HCT116 (cell line): ENCODE measurements around the gene SLAMF6. TPM values are rescaled to one million over a fixed set of nuclear protein-coding genes. Genes with fewer than 3 reads are reported as not detected.

Source experiments
- ATAC-seq: fragments of 200-7000 bp; cut with Tn5 transposase; 2 replicates; pipeline ENCODE4 v1.9.1; 2020; ENCODE audit warnings: mild to moderate bottlenecking, moderate library complexity
- BruUV-seq: library from RNA; stranded (reverse); fragments of 400-500 nt; replicated peaks from 2 replicates; lab custom pipeline; 2021; lab: Mats Ljungman, UMichigan
- CTCF ChIA-PET: fragments of 300-600 bp; sonication (Branson Sonifier 250); formaldehyde crosslinking; loops from one replicate; lab custom pipeline; 2021; ENCODE audit warnings: antibody characterized with exemption; lab: Charles Lee
- POLR2A ChIA-PET: fragments of 300-600, 350-600 bp; sonication (Branson Sonifier 250); formaldehyde crosslinking; loops from one replicate; lab custom pipeline; 2021; ENCODE audit warnings: antibody characterized with exemption; lab: Charles Lee
- RAD21 ChIA-PET, 2 experiments: fragments of 300-600 bp; sonication (Branson Sonifier 250); formaldehyde crosslinking; loops; one replicate each; lab custom pipeline; 2023; ENCODE audit warnings: low total read pairs in 2 of 2; ENCODE audit not compliant: uncharacterized antibody in 2 of 2, unreplicated experiment in 2 of 2, low non-redundant PET in 1 of 2; lab: Charles Lee
- DNase-seq: peaks from one replicate; pipeline ENCODE4 v3.0.0-alpha.2; 2010; ENCODE audit warnings: low read depth, low spot score
- H2AFZ ChIP-seq: fragments of 200-600 bp; shearing (Covaris generic), sonication (generic); 2 replicates; pipeline ENCODE4 v1.6.1; 2017; ENCODE audit warnings: low read depth, mixed run types, mixed read lengths, antibody characterized with exemption, low read length; ENCODE audit not compliant: poor library complexity, severe bottlenecking
- H3K27ac ChIP-seq: 2 replicates; pipeline ENCODE4 v1.5.1; 2012; ENCODE audit warnings: low read depth, low read length
- H3K27me3 ChIP-seq: fragments of 200-600 bp; sonication (generic); 2 replicates; pipeline ENCODE4 v1.6.1; 2016; ENCODE audit warnings: mixed run types, low read length, mixed read lengths; ENCODE audit not compliant: insufficient read depth
- H3K36me3 ChIP-seq, 2 experiments: fragments of 200-500 bp in 1 of 2; fragments of 200-600 bp in 1 of 2; sonication (Bioruptor generic) in 1 of 2; sonication (generic) in 1 of 2; 2 replicates each; pipeline versions ENCODE4 v1.5.1 to v1.6.1; 2014 to 2016; ENCODE audit warnings: low read length in 2 of 2, inconsistent platforms in 1 of 2, mixed read lengths in 1 of 2, mixed run types in 1 of 2; ENCODE audit not compliant: insufficient read depth in 2 of 2, control insufficient read depth in 1 of 2
- H3K4me1 ChIP-seq, 2 experiments: fragments of 200-600 bp in 1 of 2; sonication (generic) in 1 of 2; 2 replicates each; pipeline versions ENCODE4 v1.5.1 to v1.6.1; 2012 to 2017; ENCODE audit warnings: low read length in 2 of 2, inconsistent platforms in 1 of 2, mild to moderate bottlenecking in 1 of 2, mixed read lengths in 1 of 2, mixed run types in 1 of 2, moderate library complexity in 1 of 2; ENCODE audit not compliant: insufficient read depth in 2 of 2, control insufficient read depth in 1 of 2
- H3K4me2 ChIP-seq: fragments of 200-600 bp; sonication (generic); 2 replicates; pipeline ENCODE4 v1.6.1; 2017; ENCODE audit warnings: mixed run types, low read length, mixed read lengths
- H3K4me3 ChIP-seq, 2 experiments: fragments of 200-600 bp in 1 of 2; sonication (generic) in 1 of 2; replicated peaks in 1 of 2; 2 replicates each; pipeline ENCODE4 v1.5.1; 2011 to 2016; ENCODE audit warnings: low read length in 2 of 2, control low read depth in 1 of 2, low read depth in 1 of 2, mild to moderate bottlenecking in 1 of 2, mixed read lengths in 1 of 2, mixed run types in 1 of 2
- H3K79me2 ChIP-seq: fragments of 200-600 bp; sonication (generic); 2 replicates; pipeline ENCODE4 v1.6.1; 2017; ENCODE audit warnings: mild to moderate bottlenecking, mixed run types, low read length, moderate library complexity, mixed read lengths; ENCODE audit not compliant: insufficient read depth
- H3K9ac ChIP-seq: fragments of 200-600 bp; sonication (generic); 2 replicates; pipeline ENCODE4 v1.6.1; 2016; ENCODE audit warnings: low read length, mixed read lengths
- H3K9me2 ChIP-seq: fragments of 200-600 bp; sonication (generic), shearing (Covaris generic); 2 replicates; pipeline ENCODE4 v1.6.1; 2017; ENCODE audit warnings: mixed run types, mild to moderate bottlenecking, moderate library complexity; ENCODE audit not compliant: insufficient read depth
- H3K9me3 ChIP-seq, 2 experiments: fragments of 200-500 bp in 1 of 2; fragments of 200-600 bp in 1 of 2; sonication (Bioruptor generic) in 1 of 2; sonication (generic) in 1 of 2; 2 replicates each; pipeline ENCODE4 v1.6.1; 2014 to 2017; ENCODE audit warnings: low read length in 2 of 2, mixed read lengths in 2 of 2, inconsistent platforms in 1 of 2, low read depth in 1 of 2, mild to moderate bottlenecking in 1 of 2, mixed run types in 1 of 2, moderate library complexity in 1 of 2; ENCODE audit not compliant: control insufficient read depth in 1 of 2, insufficient read depth in 1 of 2
- H4K20me1 ChIP-seq: fragments of 200-600 bp; sonication (generic), shearing (Covaris generic); 2 replicates; pipeline ENCODE4 v1.6.1; 2017; ENCODE audit warnings: mixed run types, mild to moderate bottlenecking, moderate library complexity; ENCODE audit not compliant: insufficient read depth
- CTCF ChIP-seq, 3 experiments: fragments of 200-600 bp in 1 of 3; sonication (generic) in 1 of 3; IDR thresholded peaks in 2 of 3; conservative IDR thresholded peaks in 1 of 3; 2 replicates each; pipeline ENCODE4 v1.5.1; 2012 to 2017; ENCODE audit warnings: low read depth in 2 of 3, low read length in 2 of 3, antibody characterized with exemption in 1 of 3, borderline replicate concordance in 1 of 3, control low read depth in 1 of 3, mild to moderate bottlenecking in 1 of 3, mixed read lengths in 1 of 3, mixed run types in 1 of 3, moderate library complexity in 1 of 3; ENCODE audit not compliant: insufficient read depth in 1 of 3
- FOSL1 ChIP-seq: IDR thresholded peaks from 2 replicates; pipeline ENCODE4 v1.6.1; 2012; ENCODE audit warnings: low read depth
- REST ChIP-seq: IDR thresholded peaks from 2 replicates; pipeline ENCODE4 v1.6.1; 2012; ENCODE audit warnings: low read depth
- SIN3A ChIP-seq: IDR thresholded peaks from 2 replicates; pipeline ENCODE4 v1.6.1; 2012; ENCODE audit warnings: low read depth
- SP1 ChIP-seq: IDR thresholded peaks from 2 replicates; pipeline ENCODE4 v1.6.1; 2012; ENCODE audit warnings: low read depth
- YY1 ChIP-seq: IDR thresholded peaks from 2 replicates; pipeline ENCODE4 v1.6.1; 2011; ENCODE audit warnings: low read length, low read depth, moderate library complexity, mild to moderate bottlenecking; ENCODE audit not compliant: insufficient replicate concordance; ENCODE audit errors: extremely low read depth
- intact Hi-C: fragments of 100-400 bp; cut with micrococcal nuclease; formaldehyde crosslinking; loops from 2 replicates; pipeline ENCODE4 v1.10.0; 2022
- total RNA-seq: library from RNA; stranded (reverse); gene quantifications from one replicate; pipeline ENCODE4 v1.2.1, GENCODE V29; 2021; ENCODE audit not compliant: unreplicated experiment

SLAMF6 gene
- total RNA-seq, 1 experiment from 2014 or later = not detected

GRCh38 chr1:160567858-160568682, 45.0 kb upstream of the SLAMF6 start (continued):
- TF ChIP-seq YY1 (no peak), REST (no peak), FOSL1 (no peak)

GRCh38 chr1:160567341-160567740, 44.3 kb upstream of the SLAMF6 start:
- ChIA-PET CTCF (no interaction called here), RAD21 (no interaction called here), POLR2A (no interaction called here)
- ATAC-seq = no peak
- Histone ChIP-seq H3K4me3 (no peak overlapping the region), H2AFZ (no peak overlapping the region), H3K4me1 (no peaks in the 10 kb centered on the region), H4K20me1 (no peaks in the 10 kb centered on the region), H3K27me3 (no peaks in the 10 kb centered on the region), H3K27ac (no peak overlapping the region), H3K9ac (no peak overlapping the region), H3K36me3 (no peaks in the 10 kb centered on the region), H3K79me2 (no peaks in the 10 kb centered on the region), H3K4me2 (no peak overlapping the region), H3K9me2 (no peaks in the 10 kb centered on the region), H3K9me3 (no peaks in the 10 kb centered on the region)
- no TSS peak for BruUV-seq
- DNase-seq = no peak
- intact Hi-C loops = no loop called here
- TF ChIP-seq SIN3A (no peak), CTCF (IDR thresholded peaks at IDR 0.05 in 2 of 3, conservative IDR thresholded peaks at IDR 0.05 in 1 of 3; ENCODE audit: borderline replicate concordance in 1 of 3, insufficient read depth in 1 of 3, low read depth in 2 of 3, low read length in 2 of 3) (no peak), SP1 (no peak)
